ENCODE measurements around the gene CD34. TPM values are rescaled to one million over a fixed set of nuclear protein-coding genes. Genes with fewer than 3 reads are reported as not detected.

The CD34 gene
- total and polyA plus RNA-seq, 8 donors: 3.2 to 31.2 (median 11.6) TPM

- Histone ChIP-seq H3K36me3 (no peaks in the 10 kb centered on the region), H3K9me3 (no peaks in the 10 kb centered on the region), H3K4me3 (no peak overlapping the region), H3K4me1 (peaks cover 0 to 6% (median 3%) of the 10 kb centered on the region in 4 donors), H3K27me3 (no peaks in the 10 kb centered on the region), H3K27ac (no peak overlapping the region)
- intact Hi-C loops (cut with DNase I; ENCODE audit: low total_unique reads): no loop called here
- WGBS, 5 donors: 30 to 57% (median 42%) methylated on average over 4 of the region's 4 CpGs
- DNase-seq: no peak
- TF ChIP-seq, protein P1, sequence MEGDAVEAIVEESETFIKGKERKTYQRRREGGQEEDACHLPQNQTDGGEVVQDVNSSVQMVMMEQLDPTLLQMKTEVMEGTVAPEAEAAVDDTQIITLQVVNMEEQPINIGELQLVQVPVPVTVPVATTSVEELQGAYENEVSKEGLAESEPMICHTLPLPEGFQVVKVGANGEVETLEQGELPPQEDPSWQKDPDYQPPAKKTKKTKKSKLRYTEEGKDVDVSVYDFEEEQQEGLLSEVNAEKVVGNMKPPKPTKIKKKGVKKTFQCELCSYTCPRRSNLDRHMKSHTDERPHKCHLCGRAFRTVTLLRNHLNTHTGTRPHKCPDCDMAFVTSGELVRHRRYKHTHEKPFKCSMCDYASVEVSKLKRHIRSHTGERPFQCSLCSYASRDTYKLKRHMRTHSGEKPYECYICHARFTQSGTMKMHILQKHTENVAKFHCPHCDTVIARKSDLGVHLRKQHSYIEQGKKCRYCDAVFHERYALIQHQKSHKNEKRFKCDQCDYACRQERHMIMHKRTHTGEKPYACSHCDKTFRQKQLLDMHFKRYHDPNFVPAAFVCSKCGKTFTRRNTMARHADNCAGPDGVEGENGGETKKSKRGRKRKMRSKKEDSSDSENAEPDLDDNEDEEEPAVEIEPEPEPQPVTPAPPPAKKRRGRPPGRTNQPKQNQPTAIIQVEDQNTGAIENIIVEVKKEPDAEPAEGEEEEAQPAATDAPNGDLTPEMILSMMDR (IDR thresholded peaks at IDR 0.05): no peak
- TF ChIP-seq POLR2AphosphoS5 (IDR thresholded peaks at IDR 0.05) (no peak), POLR2A (IDR thresholded peaks at IDR 0.05) (no peak), EP300 (IDR thresholded peaks at IDR 0.05) (no peak)
Measured at GRCh38 chr1:207952617-207953542, 42.0 kb upstream of the CD34 start.

DNA sequence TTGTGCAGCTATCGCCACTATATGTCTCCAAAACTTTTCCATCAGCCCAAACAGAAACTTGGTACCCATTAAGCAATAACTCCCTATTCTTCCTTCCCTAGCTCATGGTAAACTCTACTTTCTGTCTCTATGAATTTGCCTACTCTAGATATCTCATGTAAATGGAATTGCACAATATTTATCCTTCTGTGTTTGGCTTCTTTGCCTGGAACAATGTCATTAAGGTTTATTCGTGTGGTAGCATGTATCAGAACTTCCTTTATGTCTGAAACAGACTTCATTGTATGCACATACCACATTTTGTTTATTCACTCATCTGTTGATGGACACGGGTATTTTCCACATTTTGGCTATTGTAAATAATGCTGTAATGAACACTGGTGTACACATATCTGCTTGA is 40.7 kb upstream of the CD34 start:
- 42 to 67% (median 52%) methylated on average over 3 of the region's 3 CpGs for WGBS, 5 donors
- intact Hi-C loops (cut with DNase I; ENCODE audit: low total_unique reads): no loop called here
- peaks cover 0 to 6% (median 2%) of the 10 kb centered on the region in 4 donors for H3K4me1 ChIP-seq
- no peak for DNase-seq
- H3K4me3 ChIP-seq: no peak overlapping the region
- TF ChIP-seq POLR2AphosphoS5 (IDR thresholded peaks at IDR 0.05): peak in 1 of 3 donors; percentile 10
- no peak for TF ChIP-seq POLR2A (IDR thresholded peaks at IDR 0.05)
- TF ChIP-seq EP300 (IDR thresholded peaks at IDR 0.05): no peak
- TF ChIP-seq, protein P1 (IDR thresholded peaks at IDR 0.05): no peak
- H3K27ac ChIP-seq: no peak overlapping the region
- no peaks in the 10 kb centered on the region for H3K36me3 ChIP-seq
- no peaks in the 10 kb centered on the region for H3K27me3 ChIP-seq
- H3K9me3 ChIP-seq: no peaks in the 10 kb centered on the region

- no peaks in the 10 kb centered on the region for H3K27me3 ChIP-seq
- H3K9me3 ChIP-seq: no peaks in the 10 kb centered on the region
- H3K27ac ChIP-seq: no peak overlapping the region
- H3K4me1 ChIP-seq: peaks cover 0 to 6% (median 2%) of the 10 kb centered on the region in 4 donors
- whole genome bisulfite sequencing, 5 donors: 21 to 46% (median 34%) methylated on average over 2 of the region's 2 CpGs
- TF ChIP-seq POLR2A (IDR thresholded peaks at IDR 0.05) (no peak), EP300 (IDR thresholded peaks at IDR 0.05) (no peak), POLR2AphosphoS5 (IDR thresholded peaks at IDR 0.05) (no peak)
- TF ChIP-seq, protein P1 (IDR thresholded peaks at IDR 0.05): no peak
- DNase-seq: no peak
- H3K4me3 ChIP-seq: no peak overlapping the region
- intact Hi-C loops (cut with DNase I; ENCODE audit: low total_unique reads): no loop called here
- H3K36me3 ChIP-seq: no peaks in the 10 kb centered on the region
Measured at GRCh38 chr1:207950750-207951149, 39.8 kb upstream of the CD34 start.

DNA sequence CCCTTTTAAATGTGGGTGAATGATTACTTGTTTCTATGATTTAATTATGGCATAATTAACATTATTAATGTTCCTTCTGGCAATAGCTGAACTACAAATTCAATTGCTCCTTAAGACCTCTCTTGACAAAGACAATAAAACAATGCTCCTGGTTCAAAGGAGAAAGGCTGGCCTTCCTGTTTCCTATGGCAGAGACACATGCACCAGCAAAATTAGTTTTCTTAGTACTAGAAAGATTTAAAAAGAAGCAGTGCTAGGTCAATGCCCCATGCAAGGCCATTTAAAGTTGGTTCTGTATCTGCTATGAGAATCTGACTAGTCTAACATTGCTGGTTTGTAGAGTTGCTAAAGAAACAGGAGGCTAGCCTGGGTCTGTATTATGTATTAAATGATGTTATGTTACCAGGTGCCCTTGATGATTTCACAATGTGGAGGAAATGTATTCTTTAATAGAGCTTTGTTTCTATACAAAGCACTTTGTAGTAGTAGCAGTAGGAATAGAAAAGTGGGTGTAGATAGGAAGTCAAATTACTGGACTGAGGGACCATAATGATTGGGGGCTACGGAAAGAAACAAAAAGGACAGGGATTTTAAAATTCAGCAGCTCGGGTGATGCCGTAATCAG is 38.8 kb upstream of the CD34 start:
- H3K4me3 ChIP-seq: no peak overlapping the region
- intact Hi-C loops (cut with DNase I; ENCODE audit: low total_unique reads): no loop called here
- no peaks in the 10 kb centered on the region for H3K27me3 ChIP-seq
- no peaks in the 10 kb centered on the region for H3K9me3 ChIP-seq
- WGBS, 5 donors: 83 to 93% (median 89%) methylated on average over 3 of the region's 3 CpGs
- peaks cover 0 to 6% (median 2%) of the 10 kb centered on the region in 4 donors for H3K4me1 ChIP-seq
- DNase-seq: no peak
- TF ChIP-seq, protein P1 (IDR thresholded peaks at IDR 0.05): no peak
- TF ChIP-seq EP300 (IDR thresholded peaks at IDR 0.05) (no peak), POLR2A (IDR thresholded peaks at IDR 0.05) (no peak), POLR2AphosphoS5 (IDR thresholded peaks at IDR 0.05) (no peak)
- no peak overlapping the region for H3K27ac ChIP-seq
- H3K36me3 ChIP-seq: no peaks in the 10 kb centered on the region

Data from stomach (tissue), 9 donors.